ENCODE data around the gene PPP2R2C. TPM values are rescaled to one million over a fixed set of nuclear protein-coding genes. Genes with fewer than 3 reads are reported as not detected.

Gene PPP2R2C
- total RNA-seq, 2 donors from 2014 or later: 0.05 to 0.35 TPM

GRCh38 chr4:6318206-6318605 is 154.2 kb downstream of the PPP2R2C start:
- intact Hi-C loops (cut with DNase I): no loop called here
- Histone ChIP-seq H3K4me1 (no peaks in the 10 kb centered on the region), H3K4me3 (no peak overlapping the region), H3K27me3 (no peaks in the 10 kb centered on the region), H3K9me3 (no peaks in the 10 kb centered on the region), H3K9ac (ENCODE audit: low read depth in 2 of 2, low read length in 2 of 2) (no peak overlapping the region), H3K27ac (no peak overlapping the region), H3K36me3 (no peaks in the 10 kb centered on the region)
- DNase-seq: no peak
- TF ChIP-seq CTCF (IDR thresholded peaks at IDR 0.05): no peak

GRCh38 chr4:6316461-6317003 is 155.9 kb downstream of the PPP2R2C start:
- H3K27me3 ChIP-seq: no peaks in the 10 kb centered on the region
- intact Hi-C loops (cut with DNase I): no loop called here
- DNase-seq: no peak

GRCh38 chr4:6313216-6313615 is 159.2 kb downstream of the PPP2R2C start:
- H3K27me3 ChIP-seq: peaks cover 15% of the 10 kb centered on the region
- DNase-seq: no peak
- no peaks in the 10 kb centered on the region for H3K36me3 ChIP-seq
- intact Hi-C loops (cut with DNase I): no loop called here
- no peak overlapping the region for H3K4me3 ChIP-seq
- H3K27ac ChIP-seq: no peak overlapping the region
- no peaks in the 10 kb centered on the region for H3K4me1 ChIP-seq
- TF ChIP-seq CTCF (IDR thresholded peaks at IDR 0.05): no peak
- H3K9me3 ChIP-seq: no peaks in the 10 kb centered on the region
- no peak overlapping the region for H3K9ac ChIP-seq (ENCODE audit: low read depth in 2 of 2, low read length in 2 of 2)

More at GRCh38 chr4:6316461-6317003, 155.9 kb downstream of the PPP2R2C start:
- Histone ChIP-seq H3K4me3 (no peak overlapping the region), H3K4me1 (no peaks in the 10 kb centered on the region), H3K27ac (no peak overlapping the region), H3K9ac (ENCODE audit: low read depth in 2 of 2, low read length in 2 of 2) (no peak overlapping the region), H3K9me3 (no peaks in the 10 kb centered on the region), H3K36me3 (no peaks in the 10 kb centered on the region)
- no peak for TF ChIP-seq CTCF (IDR thresholded peaks at IDR 0.05)

GRCh38 chr4:6309777-6310176 is 162.6 kb downstream of the PPP2R2C start:
- Histone ChIP-seq H3K4me1 (no peaks in the 10 kb centered on the region), H3K27me3 (peaks cover 15% of the 10 kb centered on the region), H3K36me3 (no peaks in the 10 kb centered on the region), H3K9me3 (no peaks in the 10 kb centered on the region), H3K27ac (no peak overlapping the region), H3K9ac (ENCODE audit: low read depth in 2 of 2, low read length in 2 of 2) (no peak overlapping the region), H3K4me3 (no peak overlapping the region)
- no peak for DNase-seq
- intact Hi-C loops (cut with DNase I): no loop called here
- no peak for TF ChIP-seq CTCF (IDR thresholded peaks at IDR 0.05)

GRCh38 chr4:6308899-6309643 is 163.3 kb downstream of the PPP2R2C start:
- Histone ChIP-seq H3K27me3 (peaks cover 15% of the 10 kb centered on the region), H3K36me3 (no peaks in the 10 kb centered on the region), H3K4me3 (peak overlapping the region; percentile 22), H3K9ac (ENCODE audit: low read depth in 2 of 2, low read length in 2 of 2) (no peak overlapping the region), H3K27ac (no peak overlapping the region), H3K4me1 (no peaks in the 10 kb centered on the region), H3K9me3 (no peaks in the 10 kb centered on the region)
- no peak for TF ChIP-seq CTCF (IDR thresholded peaks at IDR 0.05)
- no peak for DNase-seq
- intact Hi-C loops (cut with DNase I): no loop called here
